ENCODE results near the gene XPNPEP3. TPM values are rescaled to one million over a fixed set of nuclear protein-coding genes. Genes with fewer than 3 reads are reported as not detected.
A peak's percentile ranks its signal among the peaks of the same experiment; 100 is the strongest.

The XPNPEP3 gene
- total and polyA plus RNA-seq, 2 of the 4 experiments (the other 2 are of a cell fraction), result 9.3 to 10.9 TPM

DNA sequence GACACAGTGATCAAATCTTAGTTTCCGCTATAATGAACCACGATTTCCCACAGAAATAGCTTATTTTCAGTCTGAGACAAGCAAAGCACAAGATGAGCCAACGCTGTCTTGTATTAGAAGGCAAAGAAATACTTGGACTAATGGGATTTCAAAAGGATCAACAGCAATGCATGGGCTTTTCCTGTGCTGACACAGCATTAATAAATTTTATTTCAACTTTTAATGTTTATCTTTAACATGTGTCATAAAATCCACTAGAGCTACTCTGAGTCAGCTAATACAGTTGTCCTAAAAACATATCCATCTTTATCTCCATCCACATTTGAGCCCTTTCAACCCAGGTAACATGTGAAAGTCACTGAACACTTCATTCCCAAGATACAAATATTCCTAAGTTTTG lies 22.3 kb upstream of the XPNPEP3 start:
- no peak overlapping the region for H3K4ac ChIP-seq (ENCODE audit: low read depth, low read length)
- H2AFZ ChIP-seq (replicated peaks; ENCODE audit: low read length, poor library complexity), result no peak overlapping the region
- DNase-seq, result no peak
- no peak overlapping the region for H3K18ac ChIP-seq (ENCODE audit: low read depth, low read length)
- H3K4me3 ChIP-seq (ENCODE audit: insufficient read depth, low read depth, low read length), result no peak overlapping the region
- H2AK5ac ChIP-seq (ENCODE audit: low read depth, low read length), result no peak overlapping the region
- peaks cover 21 to 25% of the 10 kb centered on the region in 2 experiments for H3K79me1 ChIP-seq (ENCODE audit: low read depth in 1 of 2, low read length in 2 of 2)
- H3K23ac ChIP-seq (ENCODE audit: low read depth, low read length), result no peak overlapping the region
- H3K9me1 ChIP-seq (ENCODE audit: insufficient read depth, low read length), result no peaks in the 10 kb centered on the region; the same call in 1 of the 2 replicates
- in situ Hi-C loops (cut with MboI; ENCODE audit: low sequenced_read_pairs), result loop anchor here (10.0 kb wide), 1 partner anchor 320 kb away; no protein-coding TSS in a partner anchor
- no peak overlapping the region for H3K56ac ChIP-seq (ENCODE audit: extremely low read depth, insufficient read depth, low read length)
- no peak overlapping the region for H4K91ac ChIP-seq (ENCODE audit: insufficient read depth, low read depth, low read length)
- no peak overlapping the region for H2BK5ac ChIP-seq (ENCODE audit: low read depth, low read length, poor library complexity, severe bottlenecking)
- H2BK20ac ChIP-seq (ENCODE audit: low read depth, low read length), result no peak overlapping the region
- no peak overlapping the region for H4K8ac ChIP-seq (ENCODE audit: low read depth in 2 of 2, low read length in 2 of 2)
- H3K27me3 ChIP-seq (ENCODE audit: control insufficient read depth, insufficient read depth, low read length), result no peaks in the 10 kb centered on the region
- no peaks in the 10 kb centered on the region for H3K9me3 ChIP-seq (ENCODE audit: control insufficient read depth, insufficient read depth, low read length)
- no peak overlapping the region for H3K27ac ChIP-seq (ENCODE audit: insufficient read depth, low read length)
- H3K9ac ChIP-seq (ENCODE audit: low read depth, low read length), result no peak overlapping the region
- no CpG with 5 or more reads among the region's 3 CpGs for WGBS, 2 experiments (ENCODE audit: extremely low coverage in 2 of 2, insufficient read length in 1 of 2)
- no TSS peak for BruUV-seq (replicated peaks)
- no peak overlapping the region for H2BK15ac ChIP-seq (ENCODE audit: low read depth, low read length)
- H2AK9ac ChIP-seq (replicated peaks; ENCODE audit: low read depth, low read length, poor library complexity), result no peak overlapping the region
- no peaks in the 10 kb centered on the region for H3K4me1 ChIP-seq (ENCODE audit: control insufficient read depth, insufficient read depth, low read length)
- ChIA-PET POLR2A (ENCODE audit: unreplicated experiment) (no interaction called here), CTCF (interaction anchor here (1.4 kb wide), 1 partner anchor 15 kb away, joined by 6 read pairs; the partner anchor contains the start of gene SLC25A17)
- dilution Hi-C loops (cut with HindIII; ENCODE audit: low sequenced_read_pairs, unreplicated experiment), result no loop called here
- H4K5ac ChIP-seq (ENCODE audit: low read depth, low read length), result no peak overlapping the region
- ATAC-seq (ENCODE audit: low read depth), result no peak
- TF ChIP-seq MAFK (IDR thresholded peaks at IDR 0.05; ENCODE audit: low read depth, low read length) (peak; percentile 92), BHLHE40 (IDR thresholded peaks at IDR 0.05; ENCODE audit: low read depth, low read length) (no peak), SMC3 (IDR thresholded peaks at IDR 0.05; ENCODE audit: low read depth, low read length) (no peak), USF2 (IDR thresholded peaks at IDR 0.05; ENCODE audit: low read depth, low read length) (no peak)
- peaks cover 49% of the 10 kb centered on the region for H3K36me3 ChIP-seq (ENCODE audit: control insufficient read depth, insufficient read depth, low read length)
- H3K14ac ChIP-seq (replicated peaks; ENCODE audit: low read depth, low read length), result no peak overlapping the region
- no peak overlapping the region for H3K4me2 ChIP-seq (ENCODE audit: low read depth, low read length)
- H2BK120ac ChIP-seq (ENCODE audit: low read depth, low read length), result no peak overlapping the region
- H4K20me1 ChIP-seq (ENCODE audit: insufficient read depth, low read length), result peaks cover 7% of the 10 kb centered on the region
- intact Hi-C loops (cut with micrococcal nuclease), result no loop called here
